NT2/D1 (cell line): ENCODE data around the gene TPRG1L.
A peak's percentile ranks its signal among the peaks of the same experiment; 100 is the strongest.

ENCODE experiments used
- DNase-seq: peaks from one replicate; pipeline ENCODE4 v3.0.0-alpha.2; 2011; ENCODE audit warnings: low read depth, low spot score
- H3K27me3 ChIP-seq: 2 replicates; pipeline ENCODE4 v1.6.0; 2011; ENCODE audit warnings: mild to moderate bottlenecking; ENCODE audit not compliant: insufficient read length, insufficient read depth
- H3K36me3 ChIP-seq: 2 replicates; pipeline ENCODE4 v1.6.1; 2011; ENCODE audit warnings: mild to moderate bottlenecking, low read length, mixed read lengths; ENCODE audit not compliant: insufficient read depth, insufficient read length
- H3K4me1 ChIP-seq: 2 replicates; pipeline ENCODE4 v1.5.1; 2011; ENCODE audit not compliant: insufficient read depth, insufficient read length
- H3K4me3 ChIP-seq: 2 replicates; pipeline ENCODE4 v1.5.1; 2011; ENCODE audit warnings: low read depth; ENCODE audit not compliant: insufficient read length
- H3K9ac ChIP-seq: 2 replicates; pipeline ENCODE4 v1.6.0; 2011; ENCODE audit warnings: low read depth; ENCODE audit not compliant: insufficient read length
- H3K9me3 ChIP-seq: 2 replicates; pipeline ENCODE4 v1.5.1; 2011; ENCODE audit warnings: mild to moderate bottlenecking, low read length; ENCODE audit not compliant: insufficient read depth
- SUZ12 ChIP-seq: IDR thresholded peaks from 2 replicates; pipeline ENCODE4 v1.6.1; 2011; ENCODE audit not compliant: insufficient read length, insufficient read depth; ENCODE audit errors: extremely low read depth
- YY1 ChIP-seq: IDR thresholded peaks from 2 replicates; pipeline ENCODE4 v1.6.1; 2011; ENCODE audit not compliant: insufficient read length, insufficient read depth
- ZNF274 ChIP-seq: IDR thresholded peaks from 2 replicates; pipeline ENCODE4 v1.6.1; 2011; ENCODE audit warnings: mild to moderate bottlenecking, low read depth, low read length

TPRG1L gene

DNA sequence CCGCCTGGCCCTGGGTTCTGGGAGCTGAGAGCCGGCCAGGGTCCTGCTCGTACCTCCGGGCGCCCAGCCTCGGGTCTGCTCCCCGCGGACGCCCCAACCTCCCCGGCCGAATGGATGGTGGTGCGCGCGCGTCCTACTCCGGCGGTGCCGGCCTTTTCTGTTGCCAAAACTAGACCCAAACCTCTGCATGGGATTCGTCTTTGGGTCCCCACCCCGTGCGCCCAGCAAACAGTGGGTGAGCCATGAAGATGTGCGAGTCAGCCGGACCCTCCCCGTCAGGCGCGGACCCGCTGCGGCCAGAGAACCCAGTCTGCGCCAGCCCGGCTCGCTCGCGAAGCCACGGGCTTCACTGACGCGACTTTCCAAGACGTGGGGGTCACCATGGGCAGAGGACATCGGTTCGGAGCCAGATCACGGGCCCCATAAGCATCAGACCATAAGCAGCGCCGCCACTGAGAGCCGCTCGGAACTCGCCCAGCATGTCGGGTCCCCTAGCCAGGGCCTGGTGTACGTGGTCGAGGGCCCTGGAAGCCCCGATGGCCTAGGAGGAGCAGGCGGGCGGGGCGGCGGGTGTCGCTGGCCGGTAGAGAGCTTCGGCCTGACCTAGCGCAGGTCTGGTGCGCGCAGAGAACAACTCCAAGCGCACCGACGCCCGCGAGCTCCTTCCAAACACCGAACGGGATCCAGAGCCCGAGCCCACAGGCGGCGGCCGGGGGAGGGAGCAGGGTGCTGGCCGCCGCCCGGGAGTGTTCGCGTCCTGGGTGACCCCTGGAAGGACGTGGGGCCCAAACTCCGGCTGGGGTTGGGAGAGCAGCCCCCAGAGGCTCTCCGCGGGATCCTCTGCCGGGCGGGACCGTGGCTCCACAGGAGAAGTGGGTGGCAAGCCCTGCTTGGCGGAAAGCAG lies 26.5 kb downstream of the TPRG1L start:
- Histone ChIP-seq H3K4me1 (peaks cover 4% of the 10 kb centered on the region), H3K9ac (peak overlapping the region; percentile 72), H3K36me3 (peaks cover 12% of the 10 kb centered on the region), H3K27me3 (peaks cover 66% of the 10 kb centered on the region), H3K4me3 (peak overlapping the region; percentile 37), H3K9me3 (no peaks in the 10 kb centered on the region)
- no peak for TF ChIP-seq ZNF274
- peak; percentile 88 for TF ChIP-seq SUZ12
- DNase-seq: no peak

DNA sequence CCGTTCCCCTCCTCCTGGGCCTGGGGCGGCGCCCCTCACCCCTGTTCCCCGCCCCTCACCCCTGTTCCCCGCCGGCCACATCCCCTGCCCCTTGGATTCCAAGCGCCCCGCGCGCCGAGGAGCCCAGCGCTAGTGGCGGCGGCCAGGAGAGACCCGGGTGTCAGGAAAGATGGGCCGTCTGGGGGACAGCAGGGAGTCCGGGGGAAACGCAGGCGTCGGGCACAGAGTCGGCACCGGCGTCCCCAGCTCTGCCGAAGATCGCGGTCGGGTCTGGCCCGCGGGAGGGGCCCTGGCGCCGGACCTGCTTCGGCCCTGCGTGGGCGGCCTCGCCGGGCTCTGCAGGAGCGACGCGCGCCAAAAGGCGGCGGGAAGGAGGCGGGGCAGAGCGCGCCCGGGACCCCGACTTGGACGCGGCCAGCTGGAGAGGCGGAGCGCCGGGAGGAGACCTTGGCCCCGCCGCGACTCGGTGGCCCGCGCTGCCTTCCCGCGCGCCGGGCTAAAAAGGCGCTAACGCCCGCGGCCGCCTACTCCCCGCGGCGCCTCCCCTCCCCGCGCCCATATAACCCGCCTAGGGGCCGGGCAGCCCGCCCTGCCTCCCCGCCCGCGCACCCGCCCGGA lies 27.2 kb downstream of the TPRG1L start, which contains the start of gene TP73:
TP73 (plus strand) TSS at position 587 of the 618 bp plus-strand sequence. CDS start 29,850 bp downstream, outside the sequence.
- peak within 1 kb of the TSS; percentile 37 for H3K4me3 ChIP-seq
- TF ChIP-seq ZNF274 (no peak), SUZ12 (no peak), YY1 (no peak)
- H3K9ac ChIP-seq: peak within 1 kb of the TSS; percentile 72
- H3K36me3 ChIP-seq: peaks cover 4% of the 10 kb centered on the region
- no peak for DNase-seq
- no peaks in the 10 kb centered on the region for H3K9me3 ChIP-seq
- H3K4me1 ChIP-seq: peaks cover 4% of the 10 kb centered on the region
- H3K27me3 ChIP-seq: peaks cover 73% of the 10 kb centered on the region

DNA sequence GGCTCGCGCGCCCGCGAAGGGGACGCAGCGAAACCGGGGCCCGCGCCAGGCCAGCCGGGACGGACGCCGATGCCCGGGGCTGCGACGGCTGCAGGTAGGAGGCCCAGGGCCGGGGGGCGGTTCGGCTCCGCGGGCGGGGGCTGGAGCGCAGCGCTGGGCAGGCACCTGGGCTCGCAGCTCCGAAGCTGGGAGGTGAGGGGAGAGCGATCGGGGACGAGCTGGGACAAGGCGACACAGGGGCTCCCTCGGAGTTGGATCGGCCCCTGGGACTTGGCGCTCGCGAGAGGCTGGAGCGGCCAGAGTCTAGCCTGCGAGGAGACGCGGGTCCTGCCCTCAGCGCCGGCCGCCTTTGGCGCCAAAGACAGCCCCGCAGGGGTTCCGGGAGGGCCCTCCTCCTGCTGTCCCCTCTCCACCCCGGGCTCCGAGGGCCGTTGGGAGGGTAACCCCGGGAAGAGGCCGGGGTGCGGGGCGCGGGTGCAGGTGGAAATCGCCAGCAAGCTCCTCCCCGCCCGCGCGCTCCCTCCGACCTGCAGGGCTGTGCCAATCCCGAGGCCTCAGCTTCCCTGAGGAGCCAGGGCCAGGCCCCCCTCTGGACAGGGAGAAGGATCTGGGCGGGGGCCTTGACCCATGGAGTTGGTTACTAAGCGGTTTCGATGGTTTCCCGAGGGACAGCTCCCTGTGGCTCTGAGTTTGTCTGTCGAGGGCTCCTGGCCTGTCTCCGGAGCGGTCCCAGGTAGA lies 27.9 kb downstream of the TPRG1L start:
- Histone ChIP-seq H3K9ac (peak overlapping the region; percentile 61), H3K4me1 (peaks cover 4% of the 10 kb centered on the region), H3K9me3 (no peaks in the 10 kb centered on the region), H3K36me3 (no peaks in the 10 kb centered on the region), H3K4me3 (peak overlapping the region; percentile 37), H3K27me3 (peaks cover 79% of the 10 kb centered on the region)
- no peak for TF ChIP-seq SUZ12
- no peak for TF ChIP-seq ZNF274
- no peak for TF ChIP-seq YY1
- DNase-seq: no peak

DNA sequence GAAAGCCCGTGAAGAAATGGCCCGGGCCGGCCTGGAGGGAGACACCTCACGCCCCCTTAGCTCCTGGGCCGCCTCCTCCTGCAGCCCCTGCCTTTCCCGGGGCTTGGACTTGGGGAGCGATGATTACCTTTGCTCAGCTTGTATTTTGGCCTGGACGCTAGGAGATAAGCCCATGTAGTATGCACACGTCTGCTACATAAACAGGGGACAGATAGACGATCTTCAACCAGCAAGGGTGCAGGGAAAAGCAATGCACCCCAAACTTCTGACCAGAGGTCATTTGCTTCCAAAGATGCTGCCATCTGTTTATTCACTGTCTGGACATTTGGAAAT lies 28.4 kb downstream of the TPRG1L start:
- Histone ChIP-seq H3K4me1 (peaks cover 4% of the 10 kb centered on the region), H3K36me3 (no peaks in the 10 kb centered on the region), H3K27me3 (peaks cover 83% of the 10 kb centered on the region), H3K9me3 (no peaks in the 10 kb centered on the region), H3K4me3 (no peak overlapping the region), H3K9ac (peak overlapping the region; percentile 61)
- DNase-seq: no peak
- TF ChIP-seq ZNF274 (no peak), YY1 (no peak), SUZ12 (no peak)

DNA sequence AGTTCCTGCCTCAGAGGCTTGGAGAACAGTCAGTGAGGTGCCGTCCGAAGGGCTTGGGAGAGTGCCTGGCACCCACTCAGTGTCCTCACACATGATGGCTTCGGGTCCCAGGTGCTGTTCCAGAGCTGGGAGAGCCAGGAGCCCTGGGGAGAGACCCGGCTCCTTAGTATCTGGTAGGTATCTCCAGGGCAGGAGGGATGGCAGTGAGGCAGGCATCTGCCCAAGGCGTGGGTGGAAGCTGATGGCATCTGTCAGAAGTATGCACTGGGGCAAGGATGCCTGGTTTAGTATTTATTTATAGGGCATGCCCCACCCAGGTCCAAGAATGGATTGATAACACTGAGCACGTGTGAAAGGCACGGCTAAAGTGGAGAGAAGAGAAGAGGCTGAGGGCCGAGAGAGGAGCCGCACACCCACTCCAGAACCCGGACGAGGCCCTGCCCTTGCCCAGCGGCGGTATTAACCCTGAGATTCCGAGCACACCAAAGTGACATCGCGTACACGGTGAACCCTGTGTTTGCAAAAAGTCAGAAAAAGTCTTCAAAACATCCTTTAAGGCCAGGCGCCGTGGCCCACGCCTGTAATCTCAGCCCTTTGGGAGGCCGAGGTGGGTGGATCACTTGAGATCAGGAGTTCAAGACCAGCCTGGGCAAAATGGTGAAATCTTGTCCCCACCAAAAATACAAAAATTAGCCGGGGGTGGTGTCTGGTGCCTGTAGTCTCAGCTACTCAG lies 29.9 kb downstream of the TPRG1L start:
- Histone ChIP-seq H3K9me3 (no peaks in the 10 kb centered on the region), H3K36me3 (no peaks in the 10 kb centered on the region), H3K27me3 (peaks cover 75% of the 10 kb centered on the region), H3K9ac (no peak overlapping the region), H3K4me1 (peaks cover 2% of the 10 kb centered on the region), H3K4me3 (no peak overlapping the region)
- TF ChIP-seq SUZ12: no peak
- TF ChIP-seq ZNF274: no peak
- no peak for TF ChIP-seq YY1
- DNase-seq: no peak

DNA sequence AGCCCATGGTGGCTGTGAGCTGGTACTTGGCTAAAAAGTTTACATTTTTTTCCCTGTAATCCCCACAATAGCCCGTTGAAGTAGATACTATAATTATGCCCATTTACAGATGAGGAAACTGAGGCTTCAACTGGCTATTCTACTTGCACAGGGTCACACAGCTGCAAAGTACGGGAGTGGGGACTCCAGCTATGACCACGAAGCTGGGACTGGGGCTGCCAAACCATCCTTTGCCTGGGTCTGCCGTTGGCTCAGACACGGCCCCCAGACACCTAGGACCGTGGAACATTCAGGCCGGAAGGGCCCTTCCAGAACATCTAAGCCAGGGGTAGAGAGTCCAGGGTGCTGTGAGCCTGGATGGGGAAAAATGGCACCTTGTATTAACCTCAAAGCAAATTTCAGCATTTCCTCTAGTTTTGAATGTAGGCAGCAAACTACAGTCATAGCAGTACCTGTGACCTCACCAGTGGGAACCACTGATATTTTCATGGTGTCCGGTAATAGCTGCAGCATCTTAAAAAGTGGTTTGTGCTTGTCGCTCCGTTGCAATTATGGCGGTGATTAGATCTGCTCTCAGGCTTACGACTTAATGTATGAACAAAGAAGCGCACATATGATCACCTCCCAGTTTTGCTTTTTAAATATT lies 31.8 kb downstream of the TPRG1L start:
- Histone ChIP-seq H3K9me3 (no peaks in the 10 kb centered on the region), H3K4me1 (no peaks in the 10 kb centered on the region), H3K36me3 (no peaks in the 10 kb centered on the region), H3K27me3 (peaks cover 59% of the 10 kb centered on the region), H3K9ac (no peak overlapping the region), H3K4me3 (no peak overlapping the region)
- TF ChIP-seq ZNF274 (no peak), SUZ12 (no peak), YY1 (no peak)
- no peak for DNase-seq
